ENCODE results near the gene OR4C3. TPM values are rescaled to one million over a fixed set of nuclear protein-coding genes. Genes with fewer than 3 reads are reported as not detected.

The OR4C3 gene
- not detected for total RNA-seq

DNA sequence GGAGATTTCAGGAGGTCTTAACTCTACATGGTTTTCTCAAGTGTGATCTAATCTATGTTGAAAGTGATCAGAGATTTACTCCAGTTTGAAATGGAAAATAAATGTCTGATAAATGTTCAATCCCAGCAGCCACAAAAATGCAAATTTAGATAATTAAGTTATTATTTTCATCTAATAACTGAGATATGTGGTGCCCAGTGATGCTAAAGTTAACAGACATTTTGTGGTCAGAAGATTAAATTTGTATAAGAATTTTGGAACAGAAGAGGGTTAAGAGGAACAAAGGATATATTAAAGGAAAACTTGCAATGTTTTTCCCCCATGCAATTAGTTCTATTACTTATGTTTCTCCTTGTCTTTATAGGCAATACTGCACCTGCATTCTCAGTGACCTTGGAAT is at the start of gene OR4C3:
OR4C3 (plus strand) TSS at position 301 of the 400 bp plus-strand sequence. CDS start 102 bp downstream, outside the sequence.

DNA sequence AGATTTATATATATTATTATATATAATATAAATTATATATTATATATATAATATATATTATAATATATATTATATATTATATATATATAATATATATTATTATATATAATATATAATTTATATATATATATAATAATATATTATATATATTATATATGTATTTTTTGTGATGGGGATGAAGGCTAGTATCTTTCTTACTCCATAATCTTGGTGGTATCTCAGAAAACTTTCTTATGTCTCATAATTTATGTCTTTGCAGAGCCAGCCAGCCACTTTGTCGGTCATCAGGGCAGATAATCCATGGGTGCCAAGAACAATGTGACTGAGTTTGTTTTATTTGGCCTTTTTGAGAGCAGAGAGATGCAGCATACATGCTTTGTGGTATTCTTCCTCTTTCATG is 18.8 kb upstream of the OR4C3 start, which contains the start of gene OR4S1:
OR4S1 (plus strand) TSS at position 301 of the 400 bp plus-strand sequence; CDS start at position 301, 0 bp downstream.

DNA sequence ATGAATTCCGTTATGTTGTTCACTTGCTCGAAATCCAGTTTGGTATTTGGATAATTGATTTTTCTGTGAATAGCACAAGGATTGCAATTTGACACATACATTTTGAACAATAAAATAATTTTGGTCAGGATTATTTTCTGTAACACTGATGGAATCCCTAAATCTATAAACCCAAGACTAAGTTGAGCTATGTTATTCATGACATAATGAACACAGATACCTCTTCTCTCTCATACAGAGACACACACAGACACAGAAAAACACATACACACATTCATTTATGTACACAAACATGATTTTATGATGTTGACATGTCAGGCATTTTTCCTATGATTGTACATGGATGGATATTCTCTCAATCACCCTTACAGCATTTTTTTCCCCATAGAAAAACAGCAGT is 41.6 kb downstream of the OR4C3 start, which contains the start of gene OR4C5:
OR4C5 (minus strand) TSS at position 101 of the 400 bp plus-strand sequence; CDS start at position 101, 0 bp downstream.

Other genes starting within 250 kb of the OR4C3 start
- not detected for gene OR4B1, start 108.1 kb upstream of the OR4C3 start, total RNA-seq
- gene OR4X2, start 79.8 kb upstream of the OR4C3 start, total RNA-seq: not detected
- gene OR4X1, start 61.1 kb upstream of the OR4C3 start, total RNA-seq: not detected
- gene OR4S1, start 18.7 kb upstream of the OR4C3 start, total RNA-seq: not detected
- gene OR4C5, start 41.5 kb downstream of the OR4C3 start, total RNA-seq: not detected
- gene OR4A47, start 163.9 kb downstream of the OR4C3 start, total RNA-seq: not detected